ENCODE results near the gene SNX20. TPM values are rescaled to one million over a fixed set of nuclear protein-coding genes. Genes with fewer than 3 reads are reported as not detected.
A peak's percentile ranks its signal among the peaks of the same experiment; 100 is the strongest.

The SNX20 gene
- total and polyA plus RNA-seq, 2 of the 13 experiments (the other 11 are each of a cell fraction or from before 2014, with no cell fraction given), result not detected

GRCh38 chr16:50627419-50627818 lies 53.7 kb downstream of the SNX20 start (continued):
- TF ChIP-seq PBX2 (CRISPR knock-in tag; IDR thresholded peaks at IDR 0.05), result no peak
- TF ChIP-seq ZKSCAN1 (IDR thresholded peaks at IDR 0.05; ENCODE audit: low read length), result no peak
- TF ChIP-seq POLR2A (IDR thresholded peaks at IDR 0.05; ENCODE audit: insufficient read depth in 1 of 2, low read depth in 2 of 2, low read length in 2 of 2), result peak in 1 of 2 experiments; percentile 37; a peak in 1 of 4 replicates
- no peak for TF ChIP-seq MEF2D (CRISPR knock-in tag; IDR thresholded peaks at IDR 0.05)
- no peak for TF ChIP-seq ZNF362 (CRISPR knock-in tag; IDR thresholded peaks at IDR 0.05; ENCODE audit: borderline replicate concordance)
- no peak for TF ChIP-seq ZBTB44 (CRISPR knock-in tag; IDR thresholded peaks at IDR 0.05)
- TF ChIP-seq ZFP41 (CRISPR knock-in tag; IDR thresholded peaks at IDR 0.05; ENCODE audit: borderline replicate concordance), result no peak
- no peak for TF ChIP-seq POLR2AphosphoS2 (IDR thresholded peaks at IDR 0.05; ENCODE audit: low read depth, low read length)
- TF ChIP-seq DNMT1 (CRISPR knock-in tag; IDR thresholded peaks at IDR 0.05), result no peak
- TF ChIP-seq RARG (CRISPR knock-in tag; IDR thresholded peaks at IDR 0.05; ENCODE audit: low read depth), result no peak
- TF ChIP-seq AGO2 (optimal IDR thresholded peaks at IDR 0.05; ENCODE audit: low read depth, low read length), result peak; percentile 67
- TF ChIP-seq ZNF607 (CRISPR knock-in tag; IDR thresholded peaks at IDR 0.05; ENCODE audit: borderline replicate concordance), result no peak
- TF ChIP-seq TBX2 (CRISPR knock-in tag; IDR thresholded peaks at IDR 0.05; ENCODE audit: borderline replicate concordance), result no peak
- no peak for TF ChIP-seq RXRB (CRISPR knock-in tag; IDR thresholded peaks at IDR 0.05; ENCODE audit: borderline replicate concordance)
- no peak for TF ChIP-seq DBP (CRISPR knock-in tag; IDR thresholded peaks at IDR 0.05; ENCODE audit: not compliant biosample characterization)
- no peak for TF ChIP-seq FOXA3 (CRISPR knock-in tag; IDR thresholded peaks at IDR 0.05)
- no peak for TF ChIP-seq IKZF5 (CRISPR knock-in tag; IDR thresholded peaks at IDR 0.05)

All from HepG2 (cell line).